SK-N-SH treated with all-trans-retinoic acid at 6 μM for 48 hours (cell line): ENCODE data around the gene A3GALT2.
"Not testable (repeated sequence)": the region's sequence is repeated elsewhere in the genome, so short reads cannot be mapped to it uniquely, and the experiment has no call there.

Experiments used
- ATAC-seq: fragments of 200-7000 bp; cut with Tn5 transposase; 3 replicates; pipeline ENCODE4 v1.9.1; 2020; ENCODE audit warnings: mild to moderate bottlenecking, moderate library complexity
- ARNTL ChIP-seq: fragments of 450-650 bp; formaldehyde crosslinking; IDR thresholded peaks from 2 replicates; pipeline ENCODE4 v1.5.0; 2020; ENCODE audit warnings: low read depth, mild to moderate bottlenecking, moderate library complexity, borderline replicate concordance
- BACH2 ChIP-seq: fragments of 250-450 bp; sonication (Bioruptor Pico); IDR thresholded peaks from 2 replicates; pipeline ENCODE4 v1.9.0; 2021; ENCODE audit warnings: mild to moderate bottlenecking, borderline replicate concordance
- ESRRG ChIP-seq: fragments of 250-450 bp; sonication (Bioruptor Pico); IDR thresholded peaks from 2 replicates; pipeline ENCODE4 v1.6.1; 2021; ENCODE audit warnings: mild to moderate bottlenecking
- GLIS3 ChIP-seq: fragments of 250-450 bp; sonication (Bioruptor Pico); IDR thresholded peaks from 2 replicates; pipeline ENCODE4 v1.5.0; 2020; ENCODE audit warnings: mild to moderate bottlenecking, moderate library complexity
- OSR1 ChIP-seq: fragments of 250-450 bp; sonication (Bioruptor Pico); IDR thresholded peaks from 2 replicates; pipeline ENCODE4 v1.8.0; 2022; ENCODE audit warnings: moderate library complexity, mild to moderate bottlenecking, inconsistent platforms
- RARB ChIP-seq: fragments of 250-450 bp; sonication (Bioruptor Pico); IDR thresholded peaks from 2 replicates; pipeline ENCODE4 v1.8.0; 2021; ENCODE audit warnings: mild to moderate bottlenecking, moderate library complexity
- SNAI2 ChIP-seq: fragments of 250-450 bp; sonication (Bioruptor Pico); IDR thresholded peaks from 2 replicates; pipeline ENCODE4 v1.5.0; 2020; ENCODE audit warnings: mild to moderate bottlenecking, moderate library complexity
- TOX ChIP-seq: fragments of 250-450 bp; sonication (Bioruptor Pico); IDR thresholded peaks from 2 replicates; pipeline ENCODE4 v1.8.0; 2021; ENCODE audit warnings: mild to moderate bottlenecking, moderate library complexity, borderline replicate concordance
- ZC3H10 ChIP-seq: fragments of 250-450 bp; sonication (Bioruptor Pico); IDR thresholded peaks from 2 replicates; pipeline ENCODE4 v1.5.1; 2021; ENCODE audit warnings: mild to moderate bottlenecking, moderate library complexity
- ZFP3 ChIP-seq: fragments of 250-450 bp; sonication (Bioruptor Pico); IDR thresholded peaks from 2 replicates; pipeline ENCODE4 v1.5.0; 2020; ENCODE audit warnings: mild to moderate bottlenecking, moderate library complexity
- ZNF565 ChIP-seq: fragments of 450-650 bp; formaldehyde crosslinking; conservative IDR thresholded peaks from 2 replicates; pipeline ENCODE4 v1.5.0; 2020; ENCODE audit warnings: low read depth, mild to moderate bottlenecking, moderate library complexity
- ZNF70 ChIP-seq: fragments of 450-650 bp; formaldehyde crosslinking; IDR thresholded peaks from 2 replicates; pipeline ENCODE4 v1.5.0; 2020; ENCODE audit warnings: mild to moderate bottlenecking, moderate library complexity
- ZNF8 ChIP-seq: fragments of 450-650 bp; formaldehyde crosslinking; IDR thresholded peaks from 2 replicates; pipeline ENCODE4 v1.5.0; 2020; ENCODE audit warnings: mild to moderate bottlenecking, moderate library complexity
- TF ChIP-seq, protein P1 (sequence below): fragments of 250-450 bp; sonication (Bioruptor Pico); IDR thresholded peaks from 2 replicates; pipeline ENCODE4 v1.5.0; 2020; ENCODE audit warnings: mild to moderate bottlenecking, moderate library complexity
- TF ChIP-seq, protein P2 (sequence below): fragments of 250-450 bp; sonication (Bioruptor Pico); IDR thresholded peaks from 2 replicates; pipeline ENCODE4 v1.8.0; 2020; ENCODE audit warnings: mild to moderate bottlenecking, moderate library complexity, borderline replicate concordance
- TF ChIP-seq, protein P3 (sequence below): fragments of 250-450 bp; sonication (Bioruptor Pico); IDR thresholded peaks from 2 replicates; pipeline ENCODE4 v1.8.0; 2021; ENCODE audit warnings: low read depth, mild to moderate bottlenecking, moderate library complexity, borderline replicate concordance
- TF ChIP-seq, protein P4 (sequence below): fragments of 250-450 bp; sonication (Bioruptor Pico); IDR thresholded peaks from 2 replicates; pipeline ENCODE4 v1.5.1; 2021; ENCODE audit warnings: mild to moderate bottlenecking, moderate library complexity
- TF ChIP-seq, protein P5 (sequence below): fragments of 250-450 bp; sonication (Bioruptor Pico); IDR thresholded peaks from 2 replicates; pipeline ENCODE4 v1.5.1; 2020; ENCODE audit warnings: low read depth, mild to moderate bottlenecking, moderate library complexity

The A3GALT2 gene

DNA sequence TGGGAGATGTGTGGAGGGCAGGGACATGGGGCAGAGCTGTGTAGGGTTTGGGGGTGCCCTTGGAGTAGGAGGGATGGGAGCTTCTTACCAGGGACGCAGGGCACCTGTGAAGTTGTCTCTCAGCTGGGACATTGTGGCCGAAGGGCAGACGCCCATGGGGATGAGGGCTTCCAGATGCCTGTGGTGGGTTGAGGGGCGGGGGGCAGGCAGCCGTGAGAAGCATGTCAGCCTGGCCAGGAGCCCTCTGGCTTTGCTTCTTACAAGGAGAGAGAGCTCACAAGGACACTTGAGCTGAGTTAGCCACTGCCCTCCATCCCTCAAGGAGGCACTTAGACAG is 8.5 kb downstream of the A3GALT2 start:
- ATAC-seq, result no peak
- TF ChIP-seq, protein P1, sequence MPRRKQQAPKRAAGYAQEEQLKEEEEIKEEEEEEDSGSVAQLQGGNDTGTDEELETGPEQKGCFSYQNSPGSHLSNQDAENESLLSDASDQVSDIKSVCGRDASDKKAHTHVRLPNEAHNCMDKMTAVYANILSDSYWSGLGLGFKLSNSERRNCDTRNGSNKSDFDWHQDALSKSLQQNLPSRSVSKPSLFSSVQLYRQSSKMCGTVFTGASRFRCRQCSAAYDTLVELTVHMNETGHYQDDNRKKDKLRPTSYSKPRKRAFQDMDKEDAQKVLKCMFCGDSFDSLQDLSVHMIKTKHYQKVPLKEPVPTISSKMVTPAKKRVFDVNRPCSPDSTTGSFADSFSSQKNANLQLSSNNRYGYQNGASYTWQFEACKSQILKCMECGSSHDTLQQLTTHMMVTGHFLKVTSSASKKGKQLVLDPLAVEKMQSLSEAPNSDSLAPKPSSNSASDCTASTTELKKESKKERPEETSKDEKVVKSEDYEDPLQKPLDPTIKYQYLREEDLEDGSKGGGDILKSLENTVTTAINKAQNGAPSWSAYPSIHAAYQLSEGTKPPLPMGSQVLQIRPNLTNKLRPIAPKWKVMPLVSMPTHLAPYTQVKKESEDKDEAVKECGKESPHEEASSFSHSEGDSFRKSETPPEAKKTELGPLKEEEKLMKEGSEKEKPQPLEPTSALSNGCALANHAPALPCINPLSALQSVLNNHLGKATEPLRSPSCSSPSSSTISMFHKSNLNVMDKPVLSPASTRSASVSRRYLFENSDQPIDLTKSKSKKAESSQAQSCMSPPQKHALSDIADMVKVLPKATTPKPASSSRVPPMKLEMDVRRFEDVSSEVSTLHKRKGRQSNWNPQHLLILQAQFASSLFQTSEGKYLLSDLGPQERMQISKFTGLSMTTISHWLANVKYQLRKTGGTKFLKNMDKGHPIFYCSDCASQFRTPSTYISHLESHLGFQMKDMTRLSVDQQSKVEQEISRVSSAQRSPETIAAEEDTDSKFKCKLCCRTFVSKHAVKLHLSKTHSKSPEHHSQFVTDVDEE (CRISPR knock-in tag), result no peak
- TF ChIP-seq, protein P2, sequence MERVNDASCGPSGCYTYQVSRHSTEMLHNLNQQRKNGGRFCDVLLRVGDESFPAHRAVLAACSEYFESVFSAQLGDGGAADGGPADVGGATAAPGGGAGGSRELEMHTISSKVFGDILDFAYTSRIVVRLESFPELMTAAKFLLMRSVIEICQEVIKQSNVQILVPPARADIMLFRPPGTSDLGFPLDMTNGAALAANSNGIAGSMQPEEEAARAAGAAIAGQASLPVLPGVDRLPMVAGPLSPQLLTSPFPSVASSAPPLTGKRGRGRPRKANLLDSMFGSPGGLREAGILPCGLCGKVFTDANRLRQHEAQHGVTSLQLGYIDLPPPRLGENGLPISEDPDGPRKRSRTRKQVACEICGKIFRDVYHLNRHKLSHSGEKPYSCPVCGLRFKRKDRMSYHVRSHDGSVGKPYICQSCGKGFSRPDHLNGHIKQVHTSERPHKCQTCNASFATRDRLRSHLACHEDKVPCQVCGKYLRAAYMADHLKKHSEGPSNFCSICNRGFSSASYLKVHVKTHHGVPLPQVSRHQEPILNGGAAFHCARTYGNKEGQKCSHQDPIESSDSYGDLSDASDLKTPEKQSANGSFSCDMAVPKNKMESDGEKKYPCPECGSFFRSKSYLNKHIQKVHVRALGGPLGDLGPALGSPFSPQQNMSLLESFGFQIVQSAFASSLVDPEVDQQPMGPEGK (CRISPR knock-in tag), result no peak
- no peak for TF ChIP-seq ZFP3 (CRISPR knock-in tag)

DNA sequence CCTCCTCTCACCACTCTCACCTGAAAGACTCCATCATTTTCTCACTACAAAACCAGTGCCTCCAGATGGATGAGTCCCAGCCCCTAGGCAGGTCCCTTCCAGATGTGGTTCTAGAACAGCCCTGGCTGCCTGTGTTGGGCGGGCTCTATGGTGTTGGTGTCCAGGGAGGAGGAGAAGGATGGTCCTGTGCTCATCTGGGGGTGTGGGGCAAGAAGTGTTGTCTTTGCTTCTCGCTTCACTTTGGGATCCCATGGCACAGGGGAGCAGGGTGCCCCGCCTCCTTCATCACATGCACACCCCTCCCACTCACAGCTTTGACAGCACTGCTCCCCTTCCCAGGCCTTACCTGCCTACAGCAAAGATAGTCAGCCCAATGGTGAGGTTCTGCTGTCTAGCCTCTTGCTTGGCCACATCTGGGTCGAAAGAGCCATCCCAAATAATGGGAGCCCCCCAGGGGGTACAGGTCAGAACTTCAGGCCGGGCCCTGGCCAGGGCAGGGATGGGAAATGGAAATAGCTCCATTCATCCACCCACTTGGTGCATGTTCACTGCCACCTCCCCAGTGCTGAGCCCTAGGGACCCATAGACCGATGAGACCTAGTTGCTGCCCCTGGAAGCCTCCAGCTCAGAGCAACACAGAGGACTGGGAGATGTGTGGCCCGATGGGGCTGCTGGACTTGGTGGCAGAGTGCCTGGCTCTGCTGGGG is 9.0 kb downstream of the A3GALT2 start:
- ATAC-seq, result no peak; the same call in 2 of the 3 replicates

DNA sequence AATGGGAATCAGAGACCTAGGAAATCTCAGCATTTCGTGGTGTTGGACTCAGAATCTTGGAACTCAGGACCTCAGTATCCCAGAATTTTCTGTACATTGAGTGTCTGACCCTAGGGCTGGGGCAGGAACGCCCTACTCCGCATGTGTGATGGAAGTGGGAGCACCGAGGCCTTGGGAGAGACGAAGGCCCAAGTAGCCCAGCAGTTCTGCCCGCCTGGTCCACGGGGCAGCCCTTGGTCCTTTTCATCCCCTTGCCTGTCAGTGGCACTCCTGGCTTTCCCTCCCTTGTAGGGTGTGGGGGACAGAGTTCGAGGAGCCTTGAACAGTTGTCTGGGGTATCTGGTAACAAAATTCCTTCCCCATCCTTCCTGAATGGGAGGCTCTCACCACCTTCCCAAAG is 10.2 kb downstream of the A3GALT2 start:
- TF ChIP-seq ZFP3 (CRISPR knock-in tag), result no peak
- no peak for TF ChIP-seq ZC3H10 (CRISPR knock-in tag)
- no peak for TF ChIP-seq GLIS3 (CRISPR knock-in tag)
- TF ChIP-seq, protein P3, sequence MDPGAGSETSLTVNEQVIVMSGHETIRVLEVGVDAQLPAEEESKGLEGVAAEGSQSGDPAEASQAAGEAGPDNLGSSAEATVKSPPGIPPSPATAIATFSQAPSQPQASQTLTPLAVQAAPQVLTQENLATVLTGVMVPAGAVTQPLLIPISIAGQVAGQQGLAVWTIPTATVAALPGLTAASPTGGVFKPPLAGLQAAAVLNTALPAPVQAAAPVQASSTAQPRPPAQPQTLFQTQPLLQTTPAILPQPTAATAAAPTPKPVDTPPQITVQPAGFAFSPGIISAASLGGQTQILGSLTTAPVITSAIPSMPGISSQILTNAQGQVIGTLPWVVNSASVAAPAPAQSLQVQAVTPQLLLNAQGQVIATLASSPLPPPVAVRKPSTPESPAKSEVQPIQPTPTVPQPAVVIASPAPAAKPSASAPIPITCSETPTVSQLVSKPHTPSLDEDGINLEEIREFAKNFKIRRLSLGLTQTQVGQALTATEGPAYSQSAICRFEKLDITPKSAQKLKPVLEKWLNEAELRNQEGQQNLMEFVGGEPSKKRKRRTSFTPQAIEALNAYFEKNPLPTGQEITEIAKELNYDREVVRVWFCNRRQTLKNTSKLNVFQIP, result no peak
- no peak for TF ChIP-seq BACH2 (CRISPR knock-in tag)
- TF ChIP-seq RARB (CRISPR knock-in tag), result no peak
- no peak for TF ChIP-seq OSR1
- no peak for TF ChIP-seq ZNF565 (CRISPR knock-in tag)
- ATAC-seq, result no peak

More for the DNA sequence above, 9.0 kb downstream of the A3GALT2 start:
- TF ChIP-seq ZNF565 (CRISPR knock-in tag) (no peak), ZNF8 (CRISPR knock-in tag) (no peak), SNAI2 (CRISPR knock-in tag) (no peak), GLIS3 (CRISPR knock-in tag) (no peak), ZNF70 (no peak), ZFP3 (CRISPR knock-in tag) (no peak), TOX (CRISPR knock-in tag) (no peak), ESRRG (CRISPR knock-in tag) (no peak), ZC3H10 (CRISPR knock-in tag) (no peak), ARNTL (CRISPR knock-in tag) (no peak)
- TF ChIP-seq, protein P1 (CRISPR knock-in tag), result no peak
- TF ChIP-seq, protein P4, sequence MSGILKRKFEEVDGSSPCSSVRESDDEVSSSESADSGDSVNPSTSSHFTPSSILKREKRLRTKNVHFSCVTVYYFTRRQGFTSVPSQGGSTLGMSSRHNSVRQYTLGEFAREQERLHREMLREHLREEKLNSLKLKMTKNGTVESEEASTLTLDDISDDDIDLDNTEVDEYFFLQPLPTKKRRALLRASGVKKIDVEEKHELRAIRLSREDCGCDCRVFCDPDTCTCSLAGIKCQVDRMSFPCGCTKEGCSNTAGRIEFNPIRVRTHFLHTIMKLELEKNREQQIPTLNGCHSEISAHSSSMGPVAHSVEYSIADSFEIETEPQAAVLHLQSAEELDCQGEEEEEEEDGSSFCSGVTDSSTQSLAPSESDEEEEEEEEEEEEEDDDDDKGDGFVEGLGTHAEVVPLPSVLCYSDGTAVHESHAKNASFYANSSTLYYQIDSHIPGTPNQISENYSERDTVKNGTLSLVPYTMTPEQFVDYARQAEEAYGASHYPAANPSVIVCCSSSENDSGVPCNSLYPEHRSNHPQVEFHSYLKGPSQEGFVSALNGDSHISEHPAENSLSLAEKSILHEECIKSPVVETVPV, result no peak
- TF ChIP-seq, protein P3, result no peak
- TF ChIP-seq, protein P5, sequence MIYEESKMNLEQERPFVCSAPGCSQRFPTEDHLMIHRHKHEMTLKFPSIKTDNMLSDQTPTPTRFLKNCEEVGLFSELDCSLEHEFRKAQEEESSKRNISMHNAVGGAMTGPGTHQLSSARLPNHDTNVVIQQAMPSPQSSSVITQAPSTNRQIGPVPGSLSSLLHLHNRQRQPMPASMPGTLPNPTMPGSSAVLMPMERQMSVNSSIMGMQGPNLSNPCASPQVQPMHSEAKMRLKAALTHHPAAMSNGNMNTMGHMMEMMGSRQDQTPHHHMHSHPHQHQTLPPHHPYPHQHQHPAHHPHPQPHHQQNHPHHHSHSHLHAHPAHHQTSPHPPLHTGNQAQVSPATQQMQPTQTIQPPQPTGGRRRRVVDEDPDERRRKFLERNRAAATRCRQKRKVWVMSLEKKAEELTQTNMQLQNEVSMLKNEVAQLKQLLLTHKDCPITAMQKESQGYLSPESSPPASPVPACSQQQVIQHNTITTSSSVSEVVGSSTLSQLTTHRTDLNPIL (CRISPR knock-in tag), result no peak

DNA sequence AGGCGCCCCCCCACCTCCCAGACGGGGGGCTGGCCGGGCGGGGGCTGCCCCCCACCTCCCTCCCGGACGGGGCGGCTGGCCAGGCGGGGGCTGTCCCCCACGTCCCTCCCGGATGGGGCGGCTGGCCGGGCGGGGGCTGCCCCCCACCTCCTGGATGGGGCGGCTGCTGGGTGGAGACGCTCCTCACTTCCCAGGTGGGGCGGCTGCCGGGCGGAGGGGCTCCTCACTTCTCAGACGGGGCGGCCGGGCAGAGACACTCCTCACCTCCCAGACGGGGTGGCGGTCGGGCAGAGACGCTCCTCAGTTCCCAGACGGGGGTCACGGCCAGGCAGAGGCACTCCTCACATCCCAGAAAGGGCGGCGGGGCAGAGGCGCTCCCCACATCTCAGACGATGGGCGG is 11.5 kb downstream of the A3GALT2 start:
- ATAC-seq, result not testable (repeated sequence)
